Activated CD4-positive, alpha-beta T cell treated with anti-CD3 and anti-CD28 coated beads, Interleukin-10, Interleukin-2, amounts not matched to agents 100 ng/mL and 50 ng/mL, durations not matched to agents 16 hours and 8 hours (primary cell): Measurements from ENCODE around the gene NAA40.
"Not testable (repeated sequence)": the region's sequence is repeated elsewhere in the genome, so short reads cannot be mapped to it uniquely, and the experiment has no call there.

Experiments used
- DNase-seq: peaks from one replicate; pipeline ENCODE4 v3.0.0-alpha.2; 2020

The NAA40 gene

DNA sequence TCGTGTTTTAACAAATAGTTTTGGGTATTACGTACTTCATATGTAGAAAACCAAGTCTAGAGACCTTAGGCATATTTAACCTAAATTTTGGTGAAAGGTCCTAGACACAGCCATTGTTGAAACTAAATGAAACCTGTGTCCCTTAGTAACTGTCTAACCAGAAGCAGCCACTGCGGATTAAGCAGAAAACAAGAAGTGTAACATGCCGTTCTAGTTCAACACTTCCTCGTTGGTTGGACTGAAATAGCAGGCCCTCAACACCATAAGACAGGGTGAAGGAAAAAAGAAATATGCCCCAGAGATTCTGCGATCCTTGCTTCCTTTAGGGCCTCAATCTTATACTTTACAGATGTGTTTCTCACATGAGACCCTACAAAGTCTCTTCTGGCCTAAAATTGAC is 2.0 kb downstream of the NAA40 start:
- no peak for DNase-seq

DNA sequence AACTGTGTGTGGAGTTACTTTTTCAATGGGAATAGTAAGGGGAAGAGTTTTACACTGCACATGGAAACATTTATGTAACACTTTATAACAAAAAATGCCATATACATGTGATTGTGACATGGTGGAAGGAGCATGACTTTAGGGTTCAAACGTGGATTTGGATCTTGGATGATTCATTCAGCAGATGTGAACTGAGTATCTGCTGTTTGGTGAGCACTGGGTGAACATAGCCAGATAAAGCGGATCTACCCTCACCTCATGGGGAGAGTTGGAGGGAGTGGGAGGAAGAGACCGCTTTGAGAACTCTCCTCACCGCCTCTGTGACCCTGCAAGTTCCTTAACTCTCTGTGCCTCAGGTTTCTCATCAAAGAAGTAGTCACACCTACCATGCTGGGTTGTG is 3.1 kb downstream of the NAA40 start:
- no peak for DNase-seq

DNA sequence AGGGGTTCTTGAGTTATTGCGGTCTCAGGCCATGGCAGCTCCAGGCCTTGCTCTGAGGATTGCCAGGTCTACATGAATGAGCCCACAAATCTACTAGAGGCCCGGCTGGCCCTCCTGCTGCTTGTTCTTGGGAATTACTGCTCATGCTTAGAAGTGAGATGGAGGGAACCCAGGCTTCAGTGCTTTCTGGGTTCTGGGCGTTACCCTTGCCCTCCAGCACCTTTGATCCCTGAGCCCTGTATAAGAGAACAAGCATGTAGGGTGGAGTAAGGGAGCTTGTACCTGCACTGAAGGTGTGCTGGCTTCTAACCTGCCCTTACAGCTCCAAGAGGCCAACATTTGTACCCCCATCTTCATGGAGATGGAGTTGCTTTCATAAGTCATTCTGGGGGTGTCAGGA is 4.0 kb downstream of the NAA40 start:
- DNase-seq = no peak

DNA sequence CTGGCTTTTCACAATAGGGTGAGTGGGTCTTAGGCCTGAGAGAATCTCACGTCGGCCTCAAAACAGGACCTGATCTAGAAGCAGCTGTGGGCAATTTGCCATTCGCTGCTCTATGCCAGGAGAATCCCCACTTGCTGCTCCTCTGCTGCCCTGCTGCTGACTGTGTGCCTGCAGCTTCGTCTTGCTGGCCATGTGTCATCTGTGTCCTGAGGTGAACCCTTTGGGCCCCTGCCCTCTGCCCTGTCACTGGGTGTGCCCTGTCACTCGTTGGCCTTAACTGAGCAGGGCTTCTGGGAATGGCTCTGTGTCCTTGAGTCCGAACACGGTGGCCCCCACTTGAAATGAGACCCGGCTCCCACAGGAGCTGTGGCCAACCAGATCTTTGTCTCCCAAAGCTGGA is 6.2 kb downstream of the NAA40 start:
- no peak for DNase-seq

DNA sequence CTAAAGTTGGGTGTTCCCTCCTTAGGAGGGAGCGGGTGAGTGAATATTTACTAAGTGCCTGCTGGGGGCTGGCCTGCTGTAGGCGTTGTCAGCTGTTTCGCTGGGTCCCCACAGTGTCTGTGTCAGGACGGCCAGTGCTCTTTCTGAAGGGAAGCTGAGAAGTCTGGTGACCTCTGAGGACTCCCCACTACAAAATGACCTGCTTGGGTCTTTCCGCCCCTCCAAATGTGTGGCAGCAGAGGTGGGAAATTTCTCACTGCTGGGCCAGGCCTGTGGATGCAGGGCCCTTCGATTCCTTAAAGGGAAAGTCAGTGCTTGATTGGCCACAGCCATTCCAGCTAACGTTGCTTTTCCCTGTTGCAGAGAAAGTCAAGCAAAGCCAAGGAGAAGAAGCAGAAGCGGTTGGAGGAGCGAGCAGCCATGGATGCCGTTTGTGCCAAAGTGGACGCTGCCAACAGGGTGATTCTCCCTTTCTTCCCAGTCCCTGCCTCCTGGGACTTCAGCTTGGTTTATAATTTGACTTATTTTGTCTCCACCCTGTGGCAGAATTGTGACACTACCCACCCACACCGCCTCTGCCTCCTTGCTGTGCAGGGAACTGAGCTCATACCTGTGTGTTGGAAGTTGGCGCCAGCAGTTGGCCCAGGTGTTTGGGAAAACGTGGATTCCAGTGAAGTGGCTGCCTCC is 6.8 kb downstream of the NAA40 start:
- DNase-seq = peak; percentile 51

DNA sequence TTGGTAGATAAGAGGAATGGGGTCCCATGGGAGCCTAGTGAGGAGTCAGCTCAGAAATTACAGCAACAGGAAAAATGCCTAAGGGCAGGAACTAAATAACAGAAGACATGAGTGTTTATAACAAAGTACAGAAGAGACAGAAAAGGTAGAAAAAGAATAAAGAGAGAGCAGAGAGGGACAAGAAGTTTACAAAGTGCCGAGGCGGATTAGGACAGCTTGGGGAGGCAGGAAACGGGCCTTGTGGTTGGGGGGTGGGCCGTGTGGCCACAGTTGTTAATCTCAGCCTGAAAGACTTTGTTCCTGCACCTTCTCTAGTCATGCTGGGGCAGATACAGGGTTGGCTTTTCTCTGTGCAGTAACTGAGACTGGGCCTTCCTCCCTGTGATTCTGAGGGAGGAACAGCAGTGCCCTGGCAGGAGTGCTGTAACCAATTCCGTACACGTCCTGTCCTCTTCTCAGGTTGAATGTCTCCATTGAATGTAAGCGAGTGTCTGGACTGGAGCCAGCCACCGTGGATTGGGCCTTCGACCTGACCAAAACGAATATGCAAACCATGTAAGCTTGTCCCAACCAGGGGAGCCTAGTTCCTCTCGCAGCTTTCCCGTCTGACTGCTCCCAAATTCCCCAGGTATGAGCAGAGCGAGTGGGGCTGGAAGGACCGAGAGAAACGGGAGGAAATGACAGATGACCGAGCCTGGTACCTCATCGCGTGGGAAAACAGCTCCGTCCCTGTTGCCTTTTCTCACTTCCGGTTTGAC is 13.2 kb downstream of the NAA40 start:
- DNase-seq = peak; percentile 51

DNA sequence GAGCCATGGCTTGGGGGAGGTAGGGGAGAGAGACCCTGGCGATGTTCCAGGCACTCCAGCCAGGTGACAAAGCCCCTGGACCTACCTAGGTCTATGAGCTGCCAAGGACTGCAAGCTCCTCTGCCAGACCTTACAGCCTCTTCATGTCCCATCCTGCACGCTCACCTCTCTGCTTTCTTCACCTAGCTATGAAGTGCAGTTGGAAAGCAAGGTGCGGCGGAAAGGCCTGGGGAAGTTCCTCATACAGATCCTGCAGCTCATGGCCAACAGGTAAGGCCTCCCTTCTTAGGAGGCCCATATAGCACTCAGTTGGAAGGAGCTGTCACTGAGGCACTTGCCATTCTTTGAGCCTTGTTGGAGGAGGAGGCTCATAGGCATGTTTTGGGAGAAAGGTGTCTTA is 13.8 kb downstream of the NAA40 start:
- DNase-seq = no peak

DNA sequence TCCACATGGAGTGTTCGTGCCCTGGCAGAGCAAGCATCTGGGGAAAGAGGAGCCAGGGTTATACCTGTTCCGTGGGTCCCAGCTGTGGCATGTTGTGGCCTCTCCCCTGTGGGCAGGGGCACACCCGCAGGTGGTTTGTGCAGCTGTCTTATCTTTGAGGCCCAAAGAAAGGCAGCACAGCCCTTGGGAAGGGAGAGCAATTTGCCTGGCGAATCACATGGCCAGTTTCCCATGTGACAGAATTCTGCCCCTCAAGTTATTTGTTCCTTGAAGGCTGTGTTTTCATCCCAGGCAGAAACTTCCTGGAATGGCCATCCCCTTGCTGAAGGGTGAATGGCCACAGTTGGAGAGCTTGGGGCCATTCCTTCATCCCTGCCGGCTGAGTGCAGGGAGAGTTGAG is 19.2 kb downstream of the NAA40 start:
- DNase-seq = no peak

DNA sequence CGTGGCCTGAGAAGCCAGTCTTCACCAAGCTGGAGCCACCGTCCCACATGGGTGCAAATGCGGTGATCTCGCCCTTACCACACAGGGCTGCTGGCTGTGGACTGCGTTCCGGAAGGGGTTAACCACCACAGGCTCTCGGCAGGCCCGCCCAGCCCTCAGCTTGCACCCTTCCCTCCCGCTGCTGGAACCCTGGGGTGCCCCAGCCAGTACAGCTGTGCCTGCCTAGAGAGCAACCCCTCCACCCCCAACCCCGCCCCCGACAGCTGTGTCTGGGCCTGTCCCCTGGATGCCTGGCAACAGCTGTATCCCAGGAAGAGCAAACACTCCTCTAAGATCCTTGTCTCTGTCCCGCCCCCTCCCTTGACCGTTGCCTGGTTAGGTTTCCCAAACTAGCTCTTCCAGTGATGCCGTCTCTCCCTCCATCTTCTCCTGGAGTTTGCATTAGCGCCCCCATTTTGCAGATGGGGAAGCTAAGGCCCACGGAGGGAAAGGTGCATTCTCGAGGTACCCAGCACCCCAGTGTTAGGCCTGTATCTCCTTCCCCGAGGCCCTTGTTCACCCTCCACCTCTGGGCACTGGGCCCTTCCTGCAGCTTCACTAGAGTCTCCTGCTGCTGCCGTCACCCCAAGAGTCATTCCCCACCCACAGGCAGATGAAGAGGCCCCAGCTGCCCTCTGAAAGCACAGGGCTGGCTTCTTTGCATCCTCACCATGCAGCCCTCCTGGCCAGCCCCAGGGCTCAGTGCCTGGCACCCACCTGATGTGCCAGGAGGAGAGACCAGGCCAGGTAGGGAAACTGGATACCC is 23.0 kb downstream of the NAA40 start:
- peak; percentile 61 for DNase-seq

DNA sequence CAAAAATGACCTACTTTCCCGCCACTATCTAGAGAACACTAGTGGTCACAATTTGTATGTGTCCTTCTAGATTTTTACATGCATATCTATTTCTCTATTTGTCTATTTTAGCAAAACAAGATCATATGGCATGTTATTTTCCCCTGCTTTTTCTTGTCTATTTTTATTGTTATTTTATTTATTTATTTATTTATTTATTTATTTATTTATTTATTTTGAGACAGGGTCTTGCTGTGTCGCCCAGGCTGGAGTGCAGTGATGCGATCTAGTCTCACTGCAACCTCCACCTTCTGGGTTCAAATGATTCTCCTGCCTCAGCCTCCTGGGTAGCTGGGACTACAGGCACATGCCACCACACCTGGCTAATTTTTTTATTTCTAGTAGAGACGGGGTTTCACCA is 25.1 kb downstream of the NAA40 start:
- DNase-seq = not testable (repeated sequence)

DNA sequence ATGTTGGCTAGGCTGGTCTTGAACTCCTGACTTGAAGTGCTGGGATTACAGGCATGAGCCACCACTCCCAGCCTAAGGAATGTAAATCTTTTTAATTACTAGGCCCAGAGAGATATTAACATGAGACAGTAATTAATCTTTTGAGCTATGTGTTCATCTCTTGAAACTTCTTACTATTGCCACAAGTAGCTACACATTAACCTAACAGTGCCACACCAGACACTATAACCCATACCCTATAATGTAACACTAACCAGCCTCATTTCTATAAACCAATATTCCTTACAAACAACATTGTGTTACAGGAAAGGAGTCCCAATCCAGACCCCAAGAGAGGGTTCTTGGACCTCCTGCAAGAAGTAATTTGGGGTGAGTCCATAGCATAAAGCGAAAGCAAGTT is 27.6 kb downstream of the NAA40 start:
- DNase-seq = no peak

DNA sequence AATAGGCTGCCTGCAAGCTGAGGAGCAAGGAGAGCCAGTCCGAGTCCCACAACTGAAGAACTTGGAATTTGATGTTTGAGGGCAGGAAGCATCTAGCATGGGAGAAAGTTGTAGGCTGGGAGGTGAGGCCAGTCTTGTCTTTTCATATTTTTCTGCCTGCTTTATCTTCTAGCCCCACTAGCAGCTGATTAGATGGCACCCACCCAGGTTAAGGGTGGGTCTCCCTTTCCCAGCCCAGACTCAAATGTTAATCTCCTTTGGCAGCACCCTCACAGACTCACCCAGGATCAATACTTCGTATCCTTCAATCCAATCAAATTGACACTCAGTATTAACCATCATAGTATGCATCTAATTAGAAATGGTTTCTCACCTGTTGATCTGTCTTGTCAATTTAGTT is 30.7 kb downstream of the NAA40 start:
- DNase-seq = no peak

DNA sequence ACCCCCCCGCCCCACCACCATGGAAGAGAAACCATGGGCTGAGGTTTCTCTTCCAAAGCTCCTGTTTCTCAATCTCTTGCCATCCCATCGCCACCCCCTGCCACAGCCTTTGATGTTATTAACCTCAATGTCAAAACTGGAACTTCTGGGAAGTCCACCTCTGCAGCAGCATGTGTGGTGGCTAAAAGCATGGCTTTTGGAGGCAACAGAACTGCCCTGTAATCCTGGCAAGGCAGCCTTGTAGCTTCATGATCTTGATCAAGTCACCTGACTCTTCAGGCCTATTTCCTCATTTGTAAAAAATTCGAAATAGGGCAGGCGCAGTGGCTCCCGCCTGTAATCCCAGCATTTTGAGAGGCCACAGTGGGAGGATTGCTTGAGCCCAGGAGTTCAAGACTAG is 32.1 kb downstream of the NAA40 start:
- no peak for DNase-seq

DNA sequence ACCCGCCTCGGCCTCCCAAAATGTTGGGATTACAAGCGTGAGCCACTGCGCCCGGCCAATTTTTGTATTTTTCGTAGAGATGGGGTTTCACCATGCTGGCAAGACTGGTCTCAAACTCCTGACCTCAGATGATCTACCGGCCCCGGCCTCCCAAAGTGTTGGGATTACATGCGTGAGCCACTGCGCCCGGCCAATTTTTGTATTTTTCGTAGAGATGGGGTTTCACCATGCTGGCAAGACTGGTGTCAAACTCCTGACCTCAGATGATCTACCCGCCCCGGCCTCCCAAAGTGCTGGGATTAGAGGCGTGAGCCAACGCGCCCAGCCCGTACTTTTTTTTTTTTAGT is 35.1 kb downstream of the NAA40 start:
- DNase-seq = not testable (repeated sequence)

DNA sequence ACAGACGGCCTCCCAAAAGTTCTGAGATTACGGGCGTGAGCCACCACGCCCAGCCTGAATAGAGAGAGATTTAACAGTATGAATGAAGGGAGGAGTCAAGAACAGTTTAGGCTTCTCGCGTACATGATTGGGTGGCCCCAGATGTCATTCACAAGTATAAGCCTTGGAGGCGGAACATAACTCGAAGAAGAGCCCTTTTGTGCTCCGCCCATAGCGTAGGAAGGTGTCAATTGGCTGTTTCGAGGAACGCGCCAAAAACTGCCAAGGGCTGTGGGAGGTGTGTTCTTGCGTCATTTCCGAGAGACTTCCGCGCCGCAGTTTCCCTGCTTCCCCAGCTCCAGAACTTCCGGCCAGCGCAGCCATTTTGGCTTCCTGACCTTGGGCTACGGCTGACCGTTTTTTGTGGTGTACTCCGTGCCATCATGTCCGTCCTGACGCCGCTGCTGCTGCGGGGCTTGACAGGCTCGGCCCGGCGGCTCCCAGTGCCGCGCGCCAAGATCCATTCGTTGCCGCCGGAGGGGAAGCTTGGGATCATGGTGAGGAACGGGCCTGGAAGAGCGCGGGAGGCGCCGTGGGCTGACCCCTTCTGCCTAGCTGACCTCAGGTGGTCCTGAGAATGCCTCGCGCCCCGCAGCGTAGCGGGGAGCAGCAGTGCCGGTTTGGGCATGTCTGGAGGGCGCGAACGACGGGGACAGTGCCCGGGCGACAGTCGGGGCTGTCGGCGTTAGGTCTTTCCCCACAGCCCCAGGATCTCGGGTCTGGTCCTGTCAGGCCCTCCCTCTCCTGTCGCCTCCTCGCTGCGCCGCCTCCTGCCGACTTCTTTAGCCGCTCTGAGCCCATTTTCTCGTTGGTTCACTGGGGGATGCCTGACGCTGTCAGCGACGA is 35.7 kb downstream of the NAA40 start, which contains the start of gene COX8A:
Gene COX8A (plus strand): TSS at position 362 of the 885 bp plus-strand sequence. CDS start 61 bp downstream, at position 423.
- DNase-seq = peak; percentile 99

DNA sequence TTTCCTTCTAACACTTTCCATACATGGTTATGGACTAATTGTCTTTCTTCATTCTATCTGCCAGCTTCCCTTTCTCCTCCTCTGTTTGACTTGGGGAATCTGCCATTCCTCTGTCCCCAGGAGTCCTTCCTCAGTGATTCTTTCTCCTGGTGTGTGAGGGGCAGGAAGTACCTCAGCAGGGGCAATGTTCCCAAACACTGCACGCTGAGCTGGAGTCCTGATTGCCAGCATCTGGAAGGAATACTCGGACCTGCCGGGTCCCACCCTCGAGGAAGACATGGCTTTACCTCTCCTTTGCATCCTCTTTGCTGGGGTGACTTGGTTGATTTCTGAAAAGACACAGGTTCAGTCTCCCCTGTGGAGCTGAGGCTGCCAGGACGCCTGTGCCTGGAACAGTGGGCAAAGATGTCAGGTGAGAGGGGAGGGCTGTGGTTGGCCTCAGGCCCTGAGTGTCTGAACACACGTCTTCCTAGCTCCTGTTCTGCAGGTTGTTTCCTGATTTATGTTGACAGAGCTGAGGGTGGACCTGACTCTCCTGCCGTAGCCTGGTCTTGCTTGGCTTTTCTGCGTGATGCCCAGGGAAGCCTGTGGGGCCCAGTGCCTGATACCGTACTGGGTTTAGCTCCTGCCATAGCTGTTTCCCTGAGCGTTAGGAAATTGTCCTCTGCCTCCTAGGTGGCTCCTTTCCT is 39.9 kb downstream of the NAA40 start:
- no peak for DNase-seq

DNA sequence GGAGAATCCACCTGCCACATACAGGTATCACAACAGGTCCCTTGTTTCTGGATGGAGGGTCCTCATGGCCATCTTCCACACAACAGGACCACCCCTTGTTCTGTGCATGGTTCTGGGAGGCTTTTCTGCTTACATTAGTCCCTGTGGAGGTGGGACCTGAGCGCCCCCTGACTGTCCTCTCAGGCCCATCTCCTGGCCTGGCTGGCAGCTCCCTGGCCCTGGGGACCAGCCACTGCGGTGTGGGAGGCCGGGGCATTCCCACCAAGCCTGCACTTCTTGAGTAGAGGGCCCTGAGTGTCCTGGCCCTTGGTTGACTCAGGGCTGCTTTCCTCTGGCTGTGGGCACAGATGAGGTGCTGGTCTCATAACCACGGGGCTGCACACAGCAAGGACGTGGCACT is 40.6 kb downstream of the NAA40 start:
- no peak for DNase-seq

DNA sequence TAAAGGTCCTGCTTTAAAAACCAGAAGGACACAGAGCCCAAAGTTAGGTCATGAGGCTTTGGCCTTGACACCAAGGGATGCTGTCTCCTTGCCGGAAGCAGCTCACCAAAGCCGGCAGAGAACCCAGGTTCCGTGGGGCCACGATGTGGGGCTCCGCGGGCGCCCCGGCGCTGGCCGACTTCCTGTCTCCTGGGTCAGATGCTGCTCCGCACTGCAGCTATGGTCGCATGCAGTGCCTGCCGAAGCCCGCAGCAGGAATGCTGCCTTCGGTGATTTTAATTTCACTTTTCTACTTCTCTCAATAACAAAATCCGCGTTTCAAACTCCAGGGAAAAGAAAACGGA is 47.0 kb downstream of the NAA40 start:
- peak; percentile 85 for DNase-seq

DNA sequence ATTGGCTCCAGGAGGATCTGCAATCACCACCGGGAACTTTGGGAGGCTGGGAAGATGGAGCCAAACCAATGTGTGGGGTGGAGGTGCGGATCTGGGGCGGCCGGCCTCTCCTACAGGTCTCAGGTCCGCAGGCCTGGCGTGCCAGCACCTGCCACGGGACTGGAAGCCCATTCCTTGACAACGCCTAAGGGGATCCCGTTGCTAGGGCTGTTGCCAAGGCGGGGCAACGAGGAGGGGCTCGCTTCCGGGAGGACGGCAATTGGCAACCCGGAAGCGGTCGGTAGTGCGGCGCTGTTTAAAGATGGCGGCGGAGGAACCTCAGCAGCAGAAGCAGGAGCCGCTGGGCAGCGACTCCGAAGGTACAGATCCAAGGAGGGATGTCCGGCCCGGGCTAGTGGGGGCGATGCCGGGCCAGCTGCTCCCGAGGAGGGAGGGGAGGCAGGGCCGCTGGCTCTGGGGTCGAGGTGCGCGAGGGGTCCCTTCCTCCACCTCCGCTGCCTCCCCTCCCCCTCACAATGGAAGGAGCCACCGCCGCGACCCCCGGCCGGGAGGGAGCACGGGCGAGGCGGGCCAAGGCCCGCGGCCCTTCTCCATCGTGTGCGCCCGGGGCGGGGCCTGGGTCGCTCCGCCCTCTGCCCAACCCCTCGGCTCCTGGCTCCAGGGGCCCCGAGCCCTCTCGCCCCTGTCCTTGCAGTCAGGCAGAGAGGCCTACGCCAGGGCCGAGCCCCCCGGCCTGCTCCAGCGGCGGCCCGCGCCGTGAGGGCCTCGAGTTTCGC is 47.5 kb downstream of the NAA40 start, which contains the start of gene OTUB1:
Gene OTUB1 (plus strand): TSS at position 283 of the 776 bp plus-strand sequence. CDS start 19 bp downstream, at position 302.
- peak; percentile 94 for DNase-seq

DNA sequence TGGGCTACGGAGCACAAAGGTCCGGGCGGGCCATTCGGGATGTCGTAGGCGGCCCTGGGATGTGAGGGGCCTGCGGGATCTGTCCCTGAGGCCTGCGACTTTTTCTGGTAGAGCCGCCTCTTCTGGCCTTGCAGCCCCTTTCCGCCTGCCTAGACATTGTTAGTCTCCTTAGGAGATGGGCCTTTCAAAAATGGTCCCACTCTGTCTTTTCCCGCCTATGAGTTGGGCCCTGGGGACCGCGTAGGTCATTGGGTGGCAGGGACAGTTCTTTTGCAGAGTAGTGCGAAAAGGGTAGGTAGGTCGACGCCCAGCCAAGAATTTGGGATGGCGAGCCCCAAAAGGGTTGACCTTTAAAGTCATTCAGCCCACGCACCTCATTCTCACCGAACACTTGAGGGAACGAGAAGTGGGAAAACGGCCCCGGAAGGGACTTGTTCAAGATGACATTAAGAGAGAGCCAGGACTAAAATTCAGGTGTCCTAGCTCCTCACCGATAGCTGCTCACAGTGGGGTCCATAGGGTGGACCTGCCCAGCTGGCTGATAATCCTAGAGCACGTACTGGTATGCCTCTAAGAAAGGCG is 48.2 kb downstream of the NAA40 start:
- DNase-seq = no peak

DNA sequence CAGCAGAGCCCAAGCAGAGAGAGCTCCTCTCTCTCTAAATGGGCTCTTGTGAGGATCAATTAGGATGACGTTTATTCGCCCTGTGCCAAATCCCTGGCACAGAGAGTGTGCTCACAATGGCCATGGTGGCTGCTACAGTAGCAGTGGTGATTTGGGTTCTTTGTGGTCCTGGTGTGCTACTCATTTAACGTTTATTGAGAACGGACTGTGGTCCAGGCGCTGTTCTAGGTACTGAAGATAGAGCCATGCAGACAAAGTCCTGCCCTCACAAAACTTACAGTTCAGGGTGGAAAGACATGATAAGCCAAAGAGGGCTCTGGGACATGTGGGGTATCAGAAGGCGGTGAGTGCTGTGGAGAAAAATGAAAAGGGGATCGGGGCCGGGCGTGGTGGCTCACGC is 52.8 kb downstream of the NAA40 start:
- no peak for DNase-seq
